MM.1S (cell line): Measurements from ENCODE around the gene DNAJC3.

Experiments
- DNase-seq: peaks from one replicate; pipeline ENCODE4 v3.0.0-alpha.2; 2015
- H2AFZ ChIP-seq: fragments of 300-600 bp; sonication (generic); 2 replicates; pipeline ENCODE4 v1.6.0; 2016; ENCODE audit warnings: antibody characterized with exemption, low read length
- H3F3A ChIP-seq: fragments of 300-600 bp; sonication (generic); 2 replicates; pipeline ENCODE4 v1.6.1; 2016; ENCODE audit warnings: mild to moderate bottlenecking, antibody characterized with exemption, low read length, moderate library complexity, mixed read lengths; ENCODE audit not compliant: insufficient read depth
- H3K27ac ChIP-seq: fragments of 300-600 bp; sonication (generic); 2 replicates; pipeline ENCODE4 v1.5.1; 2016; ENCODE audit warnings: mild to moderate bottlenecking, low read length
- H3K27me3 ChIP-seq: fragments of 300-600 bp; sonication (generic); replicated peaks from 2 replicates; pipeline ENCODE4 v1.6.0; 2016; ENCODE audit warnings: low read length; ENCODE audit not compliant: insufficient read depth
- H3K36me3 ChIP-seq: fragments of 300-600 bp; sonication (generic); replicated peaks from 2 replicates; pipeline ENCODE4 v1.6.1; 2016; ENCODE audit warnings: mild to moderate bottlenecking, low read length, mixed read lengths; ENCODE audit not compliant: insufficient read depth
- H3K4me1 ChIP-seq: fragments of 300-600 bp; sonication (generic); 2 replicates; pipeline ENCODE4 v1.6.1; 2016; ENCODE audit warnings: low read length, mixed read lengths
- H3K4me2 ChIP-seq: fragments of 300-600 bp; sonication (generic); 2 replicates; pipeline ENCODE4 v1.6.0; 2016; ENCODE audit warnings: low read depth, low read length
- H3K4me3 ChIP-seq: fragments of 300-600 bp; sonication (generic); 2 replicates; pipeline ENCODE4 v1.5.1; 2016; ENCODE audit warnings: low read length, mixed read lengths
- H3K79me2 ChIP-seq: fragments of 300-600 bp; sonication (generic); 2 replicates; pipeline ENCODE4 v1.6.1; 2016; ENCODE audit warnings: mixed run types, low read length, mixed read lengths
- H3K9ac ChIP-seq: fragments of 300-600 bp; sonication (generic); 2 replicates; pipeline ENCODE4 v1.6.1; 2016; ENCODE audit warnings: low read length, mixed read lengths
- H3K9me2 ChIP-seq: fragments of 300-600 bp; sonication (generic); replicated peaks from 2 replicates; pipeline ENCODE4 v1.6.1; 2016; ENCODE audit warnings: mild to moderate bottlenecking, low read length, mixed read lengths; ENCODE audit not compliant: insufficient read depth
- H3K9me3 ChIP-seq: fragments of 300-600 bp; sonication (generic); replicated peaks from 2 replicates; pipeline ENCODE4 v1.6.1; 2016; ENCODE audit warnings: mild to moderate bottlenecking, low read length, mixed read lengths; ENCODE audit not compliant: insufficient read depth
- H4K20me1 ChIP-seq: fragments of 300-600 bp; sonication (generic); 2 replicates; pipeline ENCODE4 v1.6.1; 2016; ENCODE audit warnings: mild to moderate bottlenecking, low read length, moderate library complexity, mixed read lengths; ENCODE audit not compliant: insufficient read depth
- CTCF ChIP-seq: fragments of 300-600 bp; sonication (generic); IDR thresholded peaks from 2 replicates; pipeline ENCODE4 v1.5.1; 2016; ENCODE audit warnings: antibody characterized with exemption, low read length, mixed read lengths
- EZH2 ChIP-seq: fragments of 300-600 bp; sonication (generic); optimal IDR thresholded peaks from 2 replicates; pipeline ENCODE3; 2017; ENCODE audit warnings: low read depth, mild to moderate bottlenecking, antibody characterized with exemption, low read length, mixed read lengths
- EZH2phosphoT487 ChIP-seq: fragments of 300-600 bp; sonication (generic); IDR thresholded peaks from 2 replicates; pipeline ENCODE4 v1.6.1; 2018; ENCODE audit warnings: antibody characterized with exemption, low read length

Gene DNAJC3

GRCh38 chr13:95801825-95802224, 124.9 kb downstream of the DNAJC3 start:
- Histone ChIP-seq H3K4me2 (no peak overlapping the region), H3F3A (no peaks in the 10 kb centered on the region), H3K9me3 (no peaks in the 10 kb centered on the region), H3K27ac (no peak overlapping the region), H3K36me3 (no peaks in the 10 kb centered on the region), H2AFZ (no peak overlapping the region), H4K20me1 (no peaks in the 10 kb centered on the region), H3K9ac (no peak overlapping the region), H3K27me3 (no peaks in the 10 kb centered on the region), H3K4me3 (no peak overlapping the region), H3K79me2 (no peaks in the 10 kb centered on the region), H3K4me1 (no peaks in the 10 kb centered on the region), H3K9me2 (no peaks in the 10 kb centered on the region)
- no peak for DNase-seq
- no peak for TF ChIP-seq EZH2
- no peak for TF ChIP-seq CTCF
- no peak for TF ChIP-seq EZH2phosphoT487

GRCh38 chr13:95805921-95806320, 129.0 kb downstream of the DNAJC3 start:
- Histone ChIP-seq H3K9me2 (no peaks in the 10 kb centered on the region), H4K20me1 (no peaks in the 10 kb centered on the region), H3K36me3 (no peaks in the 10 kb centered on the region), H3K9ac (no peak overlapping the region), H3K4me2 (no peak overlapping the region), H3K4me1 (no peaks in the 10 kb centered on the region), H3K79me2 (no peaks in the 10 kb centered on the region), H3F3A (no peaks in the 10 kb centered on the region), H2AFZ (no peak overlapping the region), H3K27me3 (no peaks in the 10 kb centered on the region), H3K4me3 (no peak overlapping the region), H3K27ac (no peak overlapping the region), H3K9me3 (no peaks in the 10 kb centered on the region)
- DNase-seq = no peak
- TF ChIP-seq EZH2 = no peak
- no peak for TF ChIP-seq CTCF
- TF ChIP-seq EZH2phosphoT487 = no peak

GRCh38 chr13:95809429-95809828, 132.5 kb downstream of the DNAJC3 start:
- Histone ChIP-seq H3K4me2 (no peak overlapping the region), H3K9me3 (no peaks in the 10 kb centered on the region), H3K9ac (no peak overlapping the region), H3K36me3 (no peaks in the 10 kb centered on the region), H3K4me3 (no peak overlapping the region), H3K27ac (no peak overlapping the region), H3K79me2 (no peaks in the 10 kb centered on the region), H4K20me1 (no peaks in the 10 kb centered on the region), H2AFZ (no peak overlapping the region), H3K4me1 (no peaks in the 10 kb centered on the region), H3F3A (no peaks in the 10 kb centered on the region), H3K27me3 (no peaks in the 10 kb centered on the region), H3K9me2 (no peaks in the 10 kb centered on the region)
- DNase-seq = no peak
- TF ChIP-seq EZH2phosphoT487 (no peak), EZH2 (no peak), CTCF (no peak)
